Measurements from ENCODE around the gene VPS51. TPM values are rescaled to one million over a fixed set of nuclear protein-coding genes. Genes with fewer than 3 reads are reported as not detected.

Gene VPS51
- total and polyA plus RNA-seq, 4 donors = 69.6 to 164 (median 124) TPM

- no peak for DNase-seq
- no peak overlapping the region for H3K4me3 ChIP-seq
- peaks cover 0 to 6% (median 0%) of the 10 kb centered on the region in 5 donors for H3K4me1 ChIP-seq (ENCODE audit: control insufficient read depth in 5 of 5, insufficient read depth in 5 of 5, low read length in 5 of 5)
- H3K27ac ChIP-seq (ENCODE audit: low read depth in 1 of 2, low read length in 1 of 2) = no peak overlapping the region
- H3K27me3 ChIP-seq (ENCODE audit: control insufficient read depth in 3 of 3, insufficient read depth in 3 of 3, low read length in 2 of 3) = no peaks in the 10 kb centered on the region
- TF ChIP-seq CTCF (IDR thresholded peaks at IDR 0.05; ENCODE audit: control extremely low read depth, extremely low read depth) = no peak
- no peaks in the 10 kb centered on the region for H3K9me3 ChIP-seq (ENCODE audit: control insufficient read depth in 4 of 4, insufficient read depth in 3 of 4, low read length in 3 of 4)
- H3K9ac ChIP-seq (ENCODE audit: insufficient read depth in 1 of 2, low read length in 2 of 2) = no peak overlapping the region
- WGBS, 2 donors = 75 to 80% methylated on average over 3 of the region's 3 CpGs
- no peaks in the 10 kb centered on the region for H3K36me3 ChIP-seq (ENCODE audit: control insufficient read depth in 4 of 4, insufficient read depth in 4 of 4, low read length in 4 of 4)
- ATAC-seq (ENCODE audit: insufficient read depth, low FRiP score) = no peak
These were observed 64.6 kb downstream of the VPS51 start for GRCh38 chr11:65160643-65161042.

Small RNAs within 50 kb of the gene (small RNA-seq; reads per million reads assigned to genes)
- gene HIGD1AP10 (ENCODE audit: low replicate concordance) (not detected), gene PDCL2P2 (ENCODE audit: low replicate concordance) (not detected), gene RNU2-23P (ENCODE audit: low replicate concordance) (1.0 reads per million, percentile 81 among the genes with 10 or more reads in this experiment)

Other genes with a start within 250 kb of the VPS51 start
- 100 to 1,000 TPM in 1 of 2 donors, 10 to 100 TPM in 1; 71.2 to 139 TPM for gene EHD1, start 217.6 kb upstream of the VPS51 start, total RNA-seq
- gene EHD1, start 217.6 kb upstream of the VPS51 start, polyA plus RNA-seq = 100 to 1,000 TPM in 1 of 2 donors, 10 to 100 TPM in 1; 42.1 to 144 TPM
- gene ATG2A, start 179.0 kb upstream of the VPS51 start, total RNA-seq = 10 to 100 TPM; 17.4 to 32.5 TPM
- 10 to 100 TPM; 19.1 to 22.9 TPM for gene ATG2A, start 179.0 kb upstream of the VPS51 start, polyA plus RNA-seq
- gene PPP2R5B, start 171.5 kb upstream of the VPS51 start, total RNA-seq = 10 to 100 TPM in 1 of 2 donors, 1 to 10 TPM in 1; 9.8 to 27.8 TPM
- gene PPP2R5B, start 171.5 kb upstream of the VPS51 start, polyA plus RNA-seq = 10 to 100 TPM; 14.4 to 20.2 TPM
- not detected for gene GPHA2, start 160.3 kb upstream of the VPS51 start, total RNA-seq
- gene GPHA2, start 160.3 kb upstream of the VPS51 start, polyA plus RNA-seq = under 1 TPM in 1 of 2 donors, not detected in 1; 0.19 TPM
- under 1 TPM in 1 of 2 donors, not detected in 1; 0.55 TPM for gene MAJIN, start 124.1 kb upstream of the VPS51 start, total RNA-seq
- gene MAJIN, start 124.1 kb upstream of the VPS51 start, polyA plus RNA-seq = under 1 TPM; 0.24 to 0.39 TPM
- 1 to 10 TPM; 2.9 to 6.3 TPM for gene BATF2, start 99.2 kb upstream of the VPS51 start, total RNA-seq
- gene BATF2, start 99.2 kb upstream of the VPS51 start, polyA plus RNA-seq = 1 to 10 TPM; 3.7 to 7.4 TPM
- gene ARL2, start 82.1 kb upstream of the VPS51 start, total RNA-seq = 10 to 100 TPM; 37.4 to 95.4 TPM
- 100 to 1,000 TPM in 1 of 2 donors, 10 to 100 TPM in 1; 92.5 to 127 TPM for gene ARL2, start 82.1 kb upstream of the VPS51 start, polyA plus RNA-seq
- gene SNX15, start 68.8 kb upstream of the VPS51 start, total RNA-seq = 10 to 100 TPM; 16.2 to 28.4 TPM
- gene SNX15, start 68.8 kb upstream of the VPS51 start, polyA plus RNA-seq = 10 to 100 TPM; 18.4 to 19.4 TPM
- 10 to 100 TPM in 1 of 2 donors, 1 to 10 TPM in 1; 5.1 to 17.6 TPM for gene SAC3D1, start 55.0 kb upstream of the VPS51 start, total RNA-seq
- gene SAC3D1, start 55.0 kb upstream of the VPS51 start, polyA plus RNA-seq = 10 to 100 TPM; 12.7 to 15.9 TPM
- 10 to 100 TPM; 12.4 to 22.0 TPM for gene NAALADL1, start 37.7 kb upstream of the VPS51 start, total RNA-seq
- 10 to 100 TPM in 1 of 2 donors, 1 to 10 TPM in 1; 7.4 to 14.0 TPM for gene NAALADL1, start 37.7 kb upstream of the VPS51 start, polyA plus RNA-seq
- gene CDCA5, start 12.2 kb upstream of the VPS51 start, total RNA-seq = 1 to 10 TPM; 2.2 to 2.7 TPM
- gene CDCA5, start 12.2 kb upstream of the VPS51 start, polyA plus RNA-seq = 1 to 10 TPM; 1.8 to 2.1 TPM
- gene ZFPL1, start 12.0 kb upstream of the VPS51 start, total RNA-seq = 10 to 100 TPM; 34.5 to 35.4 TPM
- gene ZFPL1, start 12.0 kb upstream of the VPS51 start, polyA plus RNA-seq = 10 to 100 TPM; 35.1 to 45.8 TPM
- 10 to 100 TPM; 41.0 to 68.4 TPM for gene TM7SF2, start 15.7 kb downstream of the VPS51 start, total RNA-seq
- 10 to 100 TPM; 30.3 to 82.7 TPM for gene TM7SF2, start 15.7 kb downstream of the VPS51 start, polyA plus RNA-seq
- 10 to 100 TPM in 1 of 2 donors, 1 to 10 TPM in 1; 6.3 to 19.6 TPM for gene ZNHIT2, start 21.5 kb downstream of the VPS51 start, total RNA-seq
- gene ZNHIT2, start 21.5 kb downstream of the VPS51 start, polyA plus RNA-seq = 10 to 100 TPM; 19.3 to 23.7 TPM
- gene FAU, start 25.9 kb downstream of the VPS51 start, total RNA-seq = 100 to 1,000 TPM; 334 to 904 TPM
- 1,000 to 10,000 TPM; 1,051 to 1,580 TPM for gene FAU, start 25.9 kb downstream of the VPS51 start, polyA plus RNA-seq
- gene MRPL49, start 26.1 kb downstream of the VPS51 start, total RNA-seq = 10 to 100 TPM; 35.6 to 44.3 TPM
- 10 to 100 TPM; 26.3 to 57.2 TPM for gene MRPL49, start 26.1 kb downstream of the VPS51 start, polyA plus RNA-seq
- 10 to 100 TPM; 38.8 to 80.7 TPM for gene SYVN1, start 38.3 kb downstream of the VPS51 start, total RNA-seq
- gene SYVN1, start 38.3 kb downstream of the VPS51 start, polyA plus RNA-seq = 10 to 100 TPM; 31.6 to 36.5 TPM
- not detected for gene SPDYC, start 74.0 kb downstream of the VPS51 start, total RNA-seq
- not detected for gene SPDYC, start 74.0 kb downstream of the VPS51 start, polyA plus RNA-seq
- 100 to 1,000 TPM; 106 to 265 TPM for gene CAPN1, start 85.7 kb downstream of the VPS51 start, total RNA-seq
- gene CAPN1, start 85.7 kb downstream of the VPS51 start, polyA plus RNA-seq = 100 to 1,000 TPM; 128 to 144 TPM
- gene POLA2, start 165.7 kb downstream of the VPS51 start, total RNA-seq = 10 to 100 TPM in 1 of 2 donors, 1 to 10 TPM in 1; 9.7 to 14.2 TPM
- gene POLA2, start 165.7 kb downstream of the VPS51 start, polyA plus RNA-seq = 1 to 10 TPM; 4.5 to 9.2 TPM
- 10 to 100 TPM in 1 of 2 donors, 1 to 10 TPM in 1; 9.2 to 28.9 TPM for gene CDC42EP2, start 218.7 kb downstream of the VPS51 start, total RNA-seq
- 10 to 100 TPM; 23.4 to 35.0 TPM for gene CDC42EP2, start 218.7 kb downstream of the VPS51 start, polyA plus RNA-seq
- 10 to 100 TPM; 44.6 to 53.2 TPM for gene DPF2, start 237.6 kb downstream of the VPS51 start, total RNA-seq
- 10 to 100 TPM; 21.5 to 25.0 TPM for gene DPF2, start 237.6 kb downstream of the VPS51 start, polyA plus RNA-seq

Measured in lung (tissue), 13 donors.